Measurements from ENCODE around the gene ZCCHC17.

ZCCHC17 gene

GRCh38 chr1:31336687-31337467 lies 40.0 kb downstream of the ZCCHC17 start:
- no peaks in the 10 kb centered on the region for H3K9me3 ChIP-seq (ENCODE audit: control insufficient read depth, low read length)
- no peak overlapping the region for H3K27ac ChIP-seq (ENCODE audit: low read depth, low read length, severe bottlenecking)
- no peaks in the 10 kb centered on the region for H3K4me1 ChIP-seq (ENCODE audit: control insufficient read depth, insufficient read depth, low read length, poor library complexity, severe bottlenecking)
- peaks cover 32% of the 10 kb centered on the region for H3K36me3 ChIP-seq (ENCODE audit: control insufficient read depth, insufficient read depth, low read length)
- no peak overlapping the region for H3K4me3 ChIP-seq (ENCODE audit: extremely low read depth, insufficient read depth, low read length, poor library complexity, severe bottlenecking)
- 84 to 100% methylated on average over 1 to 8 of the region's 10 CpGs for WGBS, 2 experiments (ENCODE audit: insufficient coverage in 2 of 2)

GRCh38 chr1:31344503-31344902 lies 47.7 kb downstream of the ZCCHC17 start:
- H3K4me3 ChIP-seq (ENCODE audit: extremely low read depth, insufficient read depth, low read length, poor library complexity, severe bottlenecking), result no peak overlapping the region
- no peak overlapping the region for H3K27ac ChIP-seq (ENCODE audit: low read depth, low read length, severe bottlenecking)
- peaks cover 58% of the 10 kb centered on the region for H3K36me3 ChIP-seq (ENCODE audit: control insufficient read depth, insufficient read depth, low read length)
- H3K9me3 ChIP-seq (ENCODE audit: control insufficient read depth, low read length), result no peaks in the 10 kb centered on the region
- 0% methylated on average over 1 of the region's 1 CpG for WGBS, 2 experiments (ENCODE audit: insufficient coverage in 2 of 2)
- H3K4me1 ChIP-seq (ENCODE audit: control insufficient read depth, insufficient read depth, low read length, poor library complexity, severe bottlenecking), result no peaks in the 10 kb centered on the region

- no CpG with 5 or more reads among the region's 2 CpGs for WGBS, 2 experiments (ENCODE audit: insufficient coverage in 2 of 2)
Observed at GRCh38 chr1:31345635-31346034, 48.8 kb downstream of the ZCCHC17 start.

GRCh38 chr1:31346785-31347184 lies 50.0 kb downstream of the ZCCHC17 start:
- H3K27ac ChIP-seq (ENCODE audit: low read depth, low read length, severe bottlenecking), result no peak overlapping the region
- H3K4me1 ChIP-seq (ENCODE audit: control insufficient read depth, insufficient read depth, low read length, poor library complexity, severe bottlenecking), result no peaks in the 10 kb centered on the region
- H3K36me3 ChIP-seq (ENCODE audit: control insufficient read depth, insufficient read depth, low read length), result peaks cover 70% of the 10 kb centered on the region
- no peak overlapping the region for H3K4me3 ChIP-seq (ENCODE audit: extremely low read depth, insufficient read depth, low read length, poor library complexity, severe bottlenecking)
- no peaks in the 10 kb centered on the region for H3K9me3 ChIP-seq (ENCODE audit: control insufficient read depth, low read length)

More at GRCh38 chr1:31345635-31346034, 48.8 kb downstream of the ZCCHC17 start:
- Histone ChIP-seq H3K9me3 (ENCODE audit: control insufficient read depth, low read length) (no peaks in the 10 kb centered on the region), H3K4me1 (ENCODE audit: control insufficient read depth, insufficient read depth, low read length, poor library complexity, severe bottlenecking) (no peaks in the 10 kb centered on the region), H3K27ac (ENCODE audit: low read depth, low read length, severe bottlenecking) (no peak overlapping the region), H3K36me3 (ENCODE audit: control insufficient read depth, insufficient read depth, low read length) (peaks cover 58% of the 10 kb centered on the region), H3K4me3 (ENCODE audit: extremely low read depth, insufficient read depth, low read length, poor library complexity, severe bottlenecking) (no peak overlapping the region)

- Histone ChIP-seq H3K4me3 (ENCODE audit: extremely low read depth, insufficient read depth, low read length, poor library complexity, severe bottlenecking) (no peak overlapping the region), H3K9me3 (ENCODE audit: control insufficient read depth, low read length) (no peaks in the 10 kb centered on the region), H3K36me3 (ENCODE audit: control insufficient read depth, insufficient read depth, low read length) (peaks cover 73% of the 10 kb centered on the region), H3K4me1 (ENCODE audit: control insufficient read depth, insufficient read depth, low read length, poor library complexity, severe bottlenecking) (no peaks in the 10 kb centered on the region), H3K27ac (ENCODE audit: low read depth, low read length, severe bottlenecking) (no peak overlapping the region)
- 100% methylated on average over 1 of the region's 1 CpG; no CpG with 5 or more reads in 1 of the 2 experiments for WGBS, 2 experiments (ENCODE audit: insufficient coverage in 2 of 2)
Observed at GRCh38 chr1:31348449-31348848, 51.6 kb downstream of the ZCCHC17 start.

- H3K4me3 ChIP-seq (ENCODE audit: extremely low read depth, insufficient read depth, low read length, poor library complexity, severe bottlenecking), result no peak overlapping the region
- H3K9me3 ChIP-seq (ENCODE audit: control insufficient read depth, low read length), result no peaks in the 10 kb centered on the region
- H3K36me3 ChIP-seq (ENCODE audit: control insufficient read depth, insufficient read depth, low read length), result peaks cover 66% of the 10 kb centered on the region
- no peaks in the 10 kb centered on the region for H3K4me1 ChIP-seq (ENCODE audit: control insufficient read depth, insufficient read depth, low read length, poor library complexity, severe bottlenecking)
- H3K27ac ChIP-seq (ENCODE audit: low read depth, low read length, severe bottlenecking), result no peak overlapping the region
- WGBS, 2 experiments (ENCODE audit: insufficient coverage in 2 of 2), result 83% methylated on average over 1 of the region's 3 CpGs; no CpG with 5 or more reads in 1 of the 2 experiments
Observed at GRCh38 chr1:31354283-31354682, 57.5 kb downstream of the ZCCHC17 start.

GRCh38 chr1:31356427-31356826 lies 59.6 kb downstream of the ZCCHC17 start:
- Histone ChIP-seq H3K27ac (ENCODE audit: low read depth, low read length, severe bottlenecking) (no peak overlapping the region), H3K4me1 (ENCODE audit: control insufficient read depth, insufficient read depth, low read length, poor library complexity, severe bottlenecking) (no peaks in the 10 kb centered on the region), H3K36me3 (ENCODE audit: control insufficient read depth, insufficient read depth, low read length) (peaks cover 65% of the 10 kb centered on the region), H3K9me3 (ENCODE audit: control insufficient read depth, low read length) (no peaks in the 10 kb centered on the region), H3K4me3 (ENCODE audit: extremely low read depth, insufficient read depth, low read length, poor library complexity, severe bottlenecking) (no peak overlapping the region)
- 100% methylated on average over 1 of the region's 2 CpGs; no CpG with 5 or more reads in 1 of the 2 experiments for WGBS, 2 experiments (ENCODE audit: insufficient coverage in 2 of 2)

- 87 to 100% methylated on average over 4 of the region's 6 CpGs for WGBS, 2 experiments (ENCODE audit: insufficient coverage in 2 of 2)
- H3K27ac ChIP-seq (ENCODE audit: low read depth, low read length, severe bottlenecking), result no peak overlapping the region
- H3K4me1 ChIP-seq (ENCODE audit: control insufficient read depth, insufficient read depth, low read length, poor library complexity, severe bottlenecking), result no peaks in the 10 kb centered on the region
- H3K4me3 ChIP-seq (ENCODE audit: extremely low read depth, insufficient read depth, low read length, poor library complexity, severe bottlenecking), result no peak overlapping the region
- peaks cover 65% of the 10 kb centered on the region for H3K36me3 ChIP-seq (ENCODE audit: control insufficient read depth, insufficient read depth, low read length)
- no peaks in the 10 kb centered on the region for H3K9me3 ChIP-seq (ENCODE audit: control insufficient read depth, low read length)
Observed at GRCh38 chr1:31361607-31362006, 64.8 kb downstream of the ZCCHC17 start.

- H3K9me3 ChIP-seq (ENCODE audit: control insufficient read depth, low read length), result no peaks in the 10 kb centered on the region
- WGBS, 2 experiments (ENCODE audit: insufficient coverage in 2 of 2), result 95 to 100% methylated on average over 2 to 3 of the region's 3 CpGs
- H3K4me3 ChIP-seq (ENCODE audit: extremely low read depth, insufficient read depth, low read length, poor library complexity, severe bottlenecking), result no peak overlapping the region
- peaks cover 65% of the 10 kb centered on the region for H3K36me3 ChIP-seq (ENCODE audit: control insufficient read depth, insufficient read depth, low read length)
- no peaks in the 10 kb centered on the region for H3K4me1 ChIP-seq (ENCODE audit: control insufficient read depth, insufficient read depth, low read length, poor library complexity, severe bottlenecking)
- H3K27ac ChIP-seq (ENCODE audit: low read depth, low read length, severe bottlenecking), result no peak overlapping the region
Observed at GRCh38 chr1:31362032-31362431, 65.2 kb downstream of the ZCCHC17 start.

GRCh38 chr1:31364561-31365250 lies 67.9 kb downstream of the ZCCHC17 start:
- Histone ChIP-seq H3K4me1 (ENCODE audit: control insufficient read depth, insufficient read depth, low read length, poor library complexity, severe bottlenecking) (no peaks in the 10 kb centered on the region), H3K4me3 (ENCODE audit: extremely low read depth, insufficient read depth, low read length, poor library complexity, severe bottlenecking) (no peak overlapping the region), H3K36me3 (ENCODE audit: control insufficient read depth, insufficient read depth, low read length) (peaks cover 76% of the 10 kb centered on the region), H3K9me3 (ENCODE audit: control insufficient read depth, low read length) (no peaks in the 10 kb centered on the region), H3K27ac (ENCODE audit: low read depth, low read length, severe bottlenecking) (no peak overlapping the region)
- WGBS, 2 experiments (ENCODE audit: insufficient coverage in 2 of 2), result 94 to 100% methylated on average over 1 to 3 of the region's 3 CpGs

- H3K36me3 ChIP-seq (ENCODE audit: control insufficient read depth, insufficient read depth, low read length), result peaks cover 61% of the 10 kb centered on the region
- WGBS, 2 experiments (ENCODE audit: insufficient coverage in 2 of 2), result 63 to 92% methylated on average over 1 to 2 of the region's 2 CpGs
- no peak overlapping the region for H3K4me3 ChIP-seq (ENCODE audit: extremely low read depth, insufficient read depth, low read length, poor library complexity, severe bottlenecking)
- no peaks in the 10 kb centered on the region for H3K9me3 ChIP-seq (ENCODE audit: control insufficient read depth, low read length)
- peaks cover 12% of the 10 kb centered on the region for H3K4me1 ChIP-seq (ENCODE audit: control insufficient read depth, insufficient read depth, low read length, poor library complexity, severe bottlenecking)
- no peak overlapping the region for H3K27ac ChIP-seq (ENCODE audit: low read depth, low read length, severe bottlenecking)
Observed at GRCh38 chr1:31366796-31367195, 70.0 kb downstream of the ZCCHC17 start.

Measured in mesodermal cell (in vitro differentiated cells).